ENCODE results near the gene IKBKE. TPM values are rescaled to one million over a fixed set of nuclear protein-coding genes. Genes with fewer than 3 reads are reported as not detected.
A peak's percentile ranks its signal among the peaks of the same experiment; 100 is the strongest.

IKBKE gene
- total RNA-seq, 1 donor from 2014 or later: 6.3 TPM

- Histone ChIP-seq H3K9me3 (no peaks in the 10 kb centered on the region), H3K27me3 (no peaks in the 10 kb centered on the region), H3K27ac (peak overlapping the region; percentile 29 to 41), H3K4me1 (peaks cover 7 to 13% of the 10 kb centered on the region in 2 donors), H3K36me3 (no peaks in the 10 kb centered on the region), H3K4me3 (peak overlapping the region; percentile 63 to 71)
- intact Hi-C loops (cut with DNase I): no loop called here
- peak in 2 of 3 experiments; percentile 3 to 5 for TF ChIP-seq CTCF (IDR thresholded peaks at IDR 0.05)
- DNase-seq (ENCODE audit: low spot score in 2 of 2): peak in 1 of 2 donors; percentile 73
These were observed 577 bp downstream of the IKBKE start for GRCh38 chr1:206470692-206471414.

- Histone ChIP-seq H3K9me3 (no peaks in the 10 kb centered on the region), H3K4me1 (peaks cover 7 to 13% of the 10 kb centered on the region in 2 donors), H3K4me3 (peak overlapping the region; percentile 63 to 71), H3K36me3 (no peaks in the 10 kb centered on the region), H3K27ac (peak overlapping the region; percentile 29 to 37), H3K27me3 (no peaks in the 10 kb centered on the region)
- TF ChIP-seq CTCF (IDR thresholded peaks at IDR 0.05): no peak
- intact Hi-C loops (cut with DNase I): no loop called here
- DNase-seq (ENCODE audit: low spot score in 2 of 2): no peak
These were observed 1.1 kb downstream of the IKBKE start for GRCh38 chr1:206471415-206471801.

GRCh38 chr1:206472024-206472423, 1.7 kb downstream of the IKBKE start:
- intact Hi-C loops (cut with DNase I): no loop called here
- H3K27ac ChIP-seq: no peak overlapping the region

GRCh38 chr1:206472454-206472853, 2.2 kb downstream of the IKBKE start:
- Histone ChIP-seq H3K4me1 (peaks cover 7 to 13% of the 10 kb centered on the region in 2 donors), H3K9me3 (no peaks in the 10 kb centered on the region), H3K4me3 (no peak overlapping the region), H3K36me3 (no peaks in the 10 kb centered on the region), H3K27me3 (no peaks in the 10 kb centered on the region), H3K27ac (no peak overlapping the region)
- TF ChIP-seq CTCF (IDR thresholded peaks at IDR 0.05): no peak
- no peak for DNase-seq (ENCODE audit: low spot score in 2 of 2)
- intact Hi-C loops (cut with DNase I): no loop called here

More at GRCh38 chr1:206472024-206472423, 1.7 kb downstream of the IKBKE start:
- H3K4me1 ChIP-seq: peaks cover 7 to 13% of the 10 kb centered on the region in 2 donors
- H3K36me3 ChIP-seq: no peaks in the 10 kb centered on the region
- no peak for DNase-seq (ENCODE audit: low spot score in 2 of 2)
- H3K9me3 ChIP-seq: no peaks in the 10 kb centered on the region
- H3K27me3 ChIP-seq: no peaks in the 10 kb centered on the region
- no peak overlapping the region for H3K4me3 ChIP-seq
- no peak for TF ChIP-seq CTCF (IDR thresholded peaks at IDR 0.05)

GRCh38 chr1:206472886-206473285, 2.6 kb downstream of the IKBKE start:
- no peaks in the 10 kb centered on the region for H3K27me3 ChIP-seq
- H3K9me3 ChIP-seq: no peaks in the 10 kb centered on the region
- H3K4me3 ChIP-seq: no peak overlapping the region
- H3K4me1 ChIP-seq: peaks cover 7 to 13% of the 10 kb centered on the region in 2 donors
- TF ChIP-seq CTCF (IDR thresholded peaks at IDR 0.05): no peak
- H3K27ac ChIP-seq: no peak overlapping the region
- no peak for DNase-seq (ENCODE audit: low spot score in 2 of 2)
- intact Hi-C loops (cut with DNase I): no loop called here
- H3K36me3 ChIP-seq: no peaks in the 10 kb centered on the region
